HepG2 (cell line): ENCODE measurements around the gene BRD8.
"Not testable (repeated sequence)": the region's sequence is repeated elsewhere in the genome, so short reads cannot be mapped to it uniquely, and the experiment has no call there.

ENCODE experiments used
- AHR ChIP-seq: IDR thresholded peaks from 2 replicates; pipeline ENCODE4 v1.6.1; 2018; ENCODE audit warnings: missing genetic modification reagents, missing compliant biosample characterization
- JUN ChIP-seq: sonication (generic); formaldehyde crosslinking; IDR thresholded peaks from 2 replicates; pipeline ENCODE4 v1.4.0; 2020; ENCODE audit warnings: mild to moderate bottlenecking, missing genetic modification reagents
- JUNB ChIP-seq: sonication (generic); formaldehyde crosslinking; IDR thresholded peaks from 2 replicates; pipeline ENCODE4 v1.8.0; 2022; ENCODE audit warnings: missing genetic modification reagents, mild to moderate bottlenecking, borderline replicate concordance
- MTF1 ChIP-seq: sonication (generic); formaldehyde crosslinking; IDR thresholded peaks from 2 replicates; pipeline ENCODE4 v1.5.0; 2020; ENCODE audit warnings: missing genetic modification reagents
- TCF7 ChIP-seq: sonication (generic); IDR thresholded peaks from 2 replicates; pipeline ENCODE4 v1.6.1; 2016; ENCODE audit warnings: antibody characterized with exemption, low read depth

DNA sequence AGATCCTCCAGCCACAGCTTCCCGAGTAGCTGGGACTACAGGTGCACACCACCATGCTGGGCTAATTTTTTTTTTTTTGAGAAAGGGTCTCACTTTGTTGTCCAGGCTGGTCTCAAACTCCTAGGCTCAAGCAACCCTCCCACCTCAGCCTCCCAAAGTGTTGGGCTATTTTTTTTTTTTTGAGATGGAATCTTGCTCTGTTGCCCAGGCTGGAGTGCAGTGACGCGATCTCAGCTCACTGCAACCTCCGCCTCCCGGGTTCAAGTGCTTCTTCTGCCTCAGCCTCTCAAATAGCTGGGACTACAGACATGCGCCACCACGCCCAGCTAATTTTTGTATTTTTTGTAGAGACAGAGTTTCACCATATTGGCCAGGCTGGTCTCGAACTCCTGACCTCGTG is 22.5 kb downstream of the BRD8 start:
- TF ChIP-seq JUNB (CRISPR knock-in tag); MTF1 (CRISPR knock-in tag); TCF7; JUN (CRISPR knock-in tag); AHR (CRISPR knock-in tag): not testable (repeated sequence)
